Chondrocyte (in vitro differentiated cells): ENCODE results near the gene WDR1. TPM values are rescaled to one million over a fixed set of nuclear protein-coding genes. Genes with fewer than 3 reads are reported as not detected.
A peak's percentile ranks its signal among the peaks of the same experiment; 100 is the strongest.

Experiments used
- DNase-seq: peaks from one replicate; pipeline ENCODE4 v3.0.0; 2021; ENCODE audit warnings: mixed read lengths, low spot score
- H3K27ac Mint-ChIP-seq: one replicate; pipeline ENCODE4 v1.8.0; 2021; ENCODE audit warnings: mild to moderate bottlenecking, moderate library complexity, mixed read lengths; ENCODE audit not compliant: unreplicated experiment
- H3K27me3 Mint-ChIP-seq: 2 replicates; pipeline ENCODE4 v1.8.0; 2021; ENCODE audit warnings: low read depth, mixed read lengths
- H3K36me3 Mint-ChIP-seq: 2 replicates; pipeline ENCODE4 v1.8.0; 2021; ENCODE audit warnings: low read depth, mixed read lengths
- H3K4me1 Mint-ChIP-seq: 2 replicates; pipeline ENCODE4 v1.8.0; 2021; ENCODE audit warnings: low read depth, mild to moderate bottlenecking, mixed read lengths
- H3K4me3 Mint-ChIP-seq: one replicate; pipeline ENCODE4 v1.8.0; 2021; ENCODE audit warnings: mild to moderate bottlenecking, moderate library complexity, mixed read lengths; ENCODE audit not compliant: unreplicated experiment
- H3K9me3 Mint-ChIP-seq: 2 replicates; pipeline ENCODE4 v1.8.0; 2021; ENCODE audit warnings: low read depth, mixed read lengths
- CTCF ChIP-seq: fragments of 200-600 bp; sonication (generic); IDR thresholded peaks from 2 replicates; pipeline ENCODE4 v1.5.0; 2021; ENCODE audit warnings: antibody characterized with exemption, mild to moderate bottlenecking, moderate library complexity
- total RNA-seq: library from RNA; stranded (reverse); gene quantifications from 3 replicates; pipeline ENCODE4 v1.2.1, GENCODE V29; 2021

Gene WDR1
- total RNA-seq, 1 donor from 2014 or later: 483 TPM

- H3K9me3 Mint-ChIP-seq: no peaks in the 10 kb centered on the region
- H3K27me3 Mint-ChIP-seq: no peaks in the 10 kb centered on the region
- H3K4me3 Mint-ChIP-seq: no peak overlapping the region
- DNase-seq: no peak
- H3K27ac Mint-ChIP-seq: no peak overlapping the region
- peaks cover 28% of the 10 kb centered on the region for H3K36me3 Mint-ChIP-seq
- no peak for TF ChIP-seq CTCF
- H3K4me1 Mint-ChIP-seq: peaks cover 91% of the 10 kb centered on the region
Measured at GRCh38 chr4:10099499-10100325, 16.9 kb downstream of the WDR1 start.

- peaks cover 29% of the 10 kb centered on the region for H3K36me3 Mint-ChIP-seq
Measured at GRCh38 chr4:10098780-10099160, 17.8 kb downstream of the WDR1 start.

GRCh38 chr4:10097906-10098779, 18.5 kb downstream of the WDR1 start:
- no peak for TF ChIP-seq CTCF
- Mint-ChIP-seq H3K36me3 (peaks cover 29% of the 10 kb centered on the region), H3K27ac (peak overlapping the region; percentile 93), H3K4me1 (peaks cover 93% of the 10 kb centered on the region), H3K4me3 (peak overlapping the region; percentile 13), H3K27me3 (no peaks in the 10 kb centered on the region), H3K9me3 (no peaks in the 10 kb centered on the region)
- DNase-seq: no peak

More at GRCh38 chr4:10098780-10099160, 17.8 kb downstream of the WDR1 start:
- Mint-ChIP-seq H3K27ac (peak overlapping the region; percentile 74), H3K9me3 (no peaks in the 10 kb centered on the region), H3K27me3 (no peaks in the 10 kb centered on the region), H3K4me3 (no peak overlapping the region), H3K4me1 (peaks cover 91% of the 10 kb centered on the region)
- TF ChIP-seq CTCF: no peak
- peak; percentile 84 for DNase-seq

GRCh38 chr4:10096978-10097335, 19.6 kb downstream of the WDR1 start:
- Mint-ChIP-seq H3K36me3 (peaks cover 28% of the 10 kb centered on the region), H3K4me3 (peak overlapping the region; percentile 1), H3K4me1 (peaks cover 94% of the 10 kb centered on the region), H3K9me3 (no peaks in the 10 kb centered on the region), H3K27ac (peak overlapping the region; percentile 93), H3K27me3 (no peaks in the 10 kb centered on the region)
- TF ChIP-seq CTCF: no peak
- DNase-seq: no peak

GRCh38 chr4:10096201-10096977, 20.2 kb downstream of the WDR1 start:
- Mint-ChIP-seq H3K9me3 (no peaks in the 10 kb centered on the region), H3K36me3 (peaks cover 23% of the 10 kb centered on the region), H3K4me1 (peaks cover 92% of the 10 kb centered on the region), H3K27ac (peak overlapping the region; percentile 93), H3K27me3 (no peaks in the 10 kb centered on the region), H3K4me3 (peak overlapping the region; percentile 1)
- TF ChIP-seq CTCF: peak; percentile 8
- peak; percentile 89 for DNase-seq
